H9 (cell line): Measurements from ENCODE around the gene KIAA0930. TPM values are rescaled to one million over a fixed set of nuclear protein-coding genes. Genes with fewer than 3 reads are reported as not detected.

Experiments used
- DNase-seq: peaks from one replicate; pipeline ENCODE4 v3.0.0-alpha.2; 2017
- H2AFZ ChIP-seq: one replicate; pipeline ENCODE4 v1.6.1; 2013; ENCODE audit warnings: mild to moderate bottlenecking, low read length, control low read depth, moderate library complexity
- H2AK5ac ChIP-seq: 2 replicates; pipeline ENCODE4 v1.6.1; 2013; ENCODE audit warnings: low read length, control low read depth, mixed read lengths; ENCODE audit not compliant: insufficient read length
- H2BK120ac ChIP-seq: one replicate; pipeline ENCODE4 v1.6.1; 2013; ENCODE audit warnings: low read depth, mild to moderate bottlenecking, low read length, control low read depth, inconsistent platforms; ENCODE audit not compliant: poor library complexity, severe bottlenecking
- H2BK12ac ChIP-seq: 2 replicates; pipeline ENCODE4 v1.6.1; 2013; ENCODE audit warnings: low read length, control low read depth, mixed read lengths, low read depth; ENCODE audit not compliant: insufficient read length
- H2BK15ac ChIP-seq: 2 replicates; pipeline ENCODE4 v1.6.1; 2013; ENCODE audit warnings: low read depth, low read length, control low read depth
- H2BK20ac ChIP-seq: one replicate; pipeline ENCODE4 v1.6.1; 2013; ENCODE audit warnings: low read depth, mild to moderate bottlenecking, low read length, control low read depth, inconsistent platforms; ENCODE audit not compliant: poor library complexity, severe bottlenecking
- H2BK5ac ChIP-seq: 2 replicates; pipeline ENCODE4 v1.6.1; 2013; ENCODE audit warnings: low read length, control low read depth, mixed read lengths; ENCODE audit not compliant: insufficient read length
- H3K14ac ChIP-seq: 2 replicates; pipeline ENCODE4 v1.6.1; 2013; ENCODE audit warnings: low read length, control low read depth; ENCODE audit not compliant: insufficient read depth
- H3K18ac ChIP-seq: 2 replicates; pipeline ENCODE4 v1.6.1; 2013; ENCODE audit warnings: low read depth, mild to moderate bottlenecking, mixed read lengths, low read length, control low read depth; ENCODE audit not compliant: insufficient read length
- H3K23ac ChIP-seq: 2 replicates; pipeline ENCODE4 v1.6.1; 2013; ENCODE audit warnings: low read length, control low read depth, mixed read lengths, low read depth; ENCODE audit not compliant: insufficient read length
- H3K23me2 ChIP-seq: 2 replicates; pipeline ENCODE4 v1.6.1; 2013; ENCODE audit warnings: low read depth, mild to moderate bottlenecking, mixed read lengths, low read length, control low read depth; ENCODE audit not compliant: insufficient read length, poor library complexity, severe bottlenecking
- H3K27ac ChIP-seq: 2 replicates; pipeline ENCODE4 v1.5.1; 2013; ENCODE audit warnings: low read length, control low read depth, mixed read lengths, low read depth; ENCODE audit not compliant: insufficient read length
- H3K27me3 ChIP-seq: 2 replicates; pipeline ENCODE4 v1.6.1; 2013; ENCODE audit warnings: low read length, control low read depth, inconsistent platforms; ENCODE audit not compliant: insufficient read depth
- H3K4ac ChIP-seq: 2 replicates; pipeline ENCODE4 v1.6.1; 2013; ENCODE audit warnings: low read depth, mild to moderate bottlenecking, control low read depth, inconsistent platforms, low read length, moderate library complexity
- H3K4me1 ChIP-seq: 2 replicates; pipeline ENCODE4 v1.6.1; 2013; ENCODE audit warnings: low read length, control low read depth, inconsistent platforms; ENCODE audit not compliant: insufficient read depth
- H3K4me2 ChIP-seq: 2 replicates; pipeline ENCODE4 v1.6.1; 2013; ENCODE audit warnings: low read length, control low read depth, mixed read lengths; ENCODE audit not compliant: insufficient read length, insufficient read depth
- H3K56ac ChIP-seq: 2 replicates; pipeline ENCODE4 v1.6.1; 2013; ENCODE audit warnings: low read depth, mild to moderate bottlenecking, mixed read lengths, low read length, control low read depth; ENCODE audit not compliant: insufficient read length
- H3K79me1 ChIP-seq: 2 replicates; pipeline ENCODE4 v1.6.1; 2013; ENCODE audit warnings: low read depth, mild to moderate bottlenecking, moderate library complexity, low read length, control low read depth, inconsistent platforms; ENCODE audit not compliant: insufficient read depth, poor library complexity, severe bottlenecking
- H3K79me2 ChIP-seq: 2 replicates; pipeline ENCODE4 v1.6.1; 2013; ENCODE audit warnings: low read length, control low read depth, inconsistent platforms; ENCODE audit not compliant: insufficient read depth
- H3K9ac ChIP-seq: 2 replicates; pipeline ENCODE4 v1.6.1; 2013; ENCODE audit warnings: low read length, control low read depth, mixed read lengths; ENCODE audit not compliant: insufficient read length; ENCODE audit errors: extremely low read depth
- H3K9me3 ChIP-seq: one replicate; pipeline ENCODE4 v1.6.1; 2013; ENCODE audit warnings: low read depth, low read length, inconsistent platforms; ENCODE audit not compliant: control insufficient read depth
- H3T11ph ChIP-seq: one replicate; pipeline ENCODE4 v1.6.1; 2013; ENCODE audit warnings: mild to moderate bottlenecking, low read length, control low read depth, inconsistent platforms
- H4K20me1 ChIP-seq: one replicate; pipeline ENCODE4 v1.6.1; 2013; ENCODE audit not compliant: control insufficient read depth, insufficient read length, insufficient read depth
- H4K5ac ChIP-seq: 2 replicates; pipeline ENCODE4 v1.6.1; 2013; ENCODE audit warnings: low read depth, mild to moderate bottlenecking, mixed read lengths, low read length, control low read depth; ENCODE audit not compliant: insufficient read length
- H4K8ac ChIP-seq: replicated peaks from 2 replicates; pipeline ENCODE4 v1.6.1; 2013; ENCODE audit warnings: low read length, control low read depth, mixed read lengths, low read depth; ENCODE audit not compliant: insufficient read length
- H4K91ac ChIP-seq: 2 replicates; pipeline ENCODE4 v1.6.1; 2013; ENCODE audit warnings: low read depth, mild to moderate bottlenecking, moderate library complexity, mixed read lengths, low read length, control low read depth; ENCODE audit not compliant: insufficient read length
- H3K27ac Mint-ChIP-seq, 3 experiments: 2 replicates in 2 of 3; 3 replicates in 1 of 3; pipeline ENCODE4 v1.8.0; 2020 to 2021; ENCODE audit warnings: mixed read lengths in 3 of 3, mild to moderate bottlenecking in 1 of 3, moderate library complexity in 1 of 3
- H3K27me3 Mint-ChIP-seq: 2 replicates; pipeline ENCODE4 v1.8.0; 2021; ENCODE audit warnings: low read depth, mild to moderate bottlenecking, moderate library complexity, mixed read lengths
- H3K36me3 Mint-ChIP-seq, 3 experiments: 2 replicates in 2 of 3; 3 replicates in 1 of 3; pipeline ENCODE4 v1.8.0; 2020 to 2021; ENCODE audit warnings: low read depth in 3 of 3, mixed read lengths in 3 of 3; ENCODE audit not compliant: insufficient read depth in 1 of 3
- H3K4me1 Mint-ChIP-seq, 2 experiments: 2 replicates each; pipeline ENCODE4 v1.8.0; 2020; ENCODE audit warnings: mixed read lengths in 2 of 2
- H3K4me3 Mint-ChIP-seq, 2 experiments: 2 replicates in 1 of 2; 3 replicates in 1 of 2; pipeline ENCODE4 v1.8.0; 2020 to 2021; ENCODE audit warnings: mild to moderate bottlenecking in 2 of 2, mixed read lengths in 2 of 2, moderate library complexity in 1 of 2
- H3K9me3 Mint-ChIP-seq, 2 experiments: 2 replicates in 1 of 2; 3 replicates in 1 of 2; pipeline ENCODE4 v1.8.0; 2020; ENCODE audit warnings: mild to moderate bottlenecking in 2 of 2, mixed read lengths in 2 of 2, moderate library complexity in 1 of 2
- WGBS: extraction: QIAGEN DNeasy Blood & Tissue Kit; methylation state at CpG from one replicate; pipeline ENCODE4 v1.1.7; 2013; ENCODE audit warnings: missing lambda C conversion rate, low lambda C conversion rate, mixed read lengths; ENCODE audit not compliant: insufficient read length; ENCODE audit errors: extremely low coverage; 5-methylcytosine and 5-hydroxymethylcytosine counted together
- total RNA-seq: library from RNA; stranded (reverse); gene quantifications from 2 replicates; pipeline ENCODE4 v1.2.1, GENCODE V29; 2021
- TF ChIP-seq, protein P1 (sequence below): fragments of 200-600 bp; sonication (generic); conservative IDR thresholded peaks from 3 replicates; pipeline ENCODE4 v1.8.0; 2021; ENCODE audit warnings: antibody characterized with exemption, mild to moderate bottlenecking

The KIAA0930 gene
- total RNA-seq, 1 experiment from 2014 or later = 46.2 TPM

DNA sequence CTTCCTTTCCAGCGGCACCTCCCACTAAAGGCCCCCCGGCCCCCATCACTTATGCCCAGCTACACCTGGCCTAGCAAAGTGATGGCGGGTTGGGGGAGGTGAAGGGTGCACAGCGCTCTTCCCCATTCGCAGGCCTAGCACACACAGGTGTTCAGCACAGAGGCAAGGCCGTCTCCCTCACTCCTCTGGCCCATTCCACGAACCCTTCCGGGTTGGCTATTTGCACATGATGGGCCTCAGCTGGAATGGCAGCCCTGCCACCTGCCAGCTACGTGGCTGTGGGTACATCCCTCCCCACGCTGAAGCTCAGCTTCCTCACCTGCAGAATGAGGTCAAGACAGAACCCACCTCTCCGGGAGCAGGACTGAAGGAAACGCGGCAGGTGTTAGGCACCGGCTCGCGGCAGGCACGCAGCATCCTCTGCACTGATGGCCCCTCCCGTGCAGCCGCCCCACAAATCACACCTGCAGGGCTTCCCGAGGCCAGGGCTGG lies 4.8 kb downstream of the KIAA0930 start:
- no peak overlapping the region for H3K14ac ChIP-seq
- no peak overlapping the region for H2AK5ac ChIP-seq
- no peak overlapping the region for H2BK12ac ChIP-seq
- TF ChIP-seq, protein P1, sequence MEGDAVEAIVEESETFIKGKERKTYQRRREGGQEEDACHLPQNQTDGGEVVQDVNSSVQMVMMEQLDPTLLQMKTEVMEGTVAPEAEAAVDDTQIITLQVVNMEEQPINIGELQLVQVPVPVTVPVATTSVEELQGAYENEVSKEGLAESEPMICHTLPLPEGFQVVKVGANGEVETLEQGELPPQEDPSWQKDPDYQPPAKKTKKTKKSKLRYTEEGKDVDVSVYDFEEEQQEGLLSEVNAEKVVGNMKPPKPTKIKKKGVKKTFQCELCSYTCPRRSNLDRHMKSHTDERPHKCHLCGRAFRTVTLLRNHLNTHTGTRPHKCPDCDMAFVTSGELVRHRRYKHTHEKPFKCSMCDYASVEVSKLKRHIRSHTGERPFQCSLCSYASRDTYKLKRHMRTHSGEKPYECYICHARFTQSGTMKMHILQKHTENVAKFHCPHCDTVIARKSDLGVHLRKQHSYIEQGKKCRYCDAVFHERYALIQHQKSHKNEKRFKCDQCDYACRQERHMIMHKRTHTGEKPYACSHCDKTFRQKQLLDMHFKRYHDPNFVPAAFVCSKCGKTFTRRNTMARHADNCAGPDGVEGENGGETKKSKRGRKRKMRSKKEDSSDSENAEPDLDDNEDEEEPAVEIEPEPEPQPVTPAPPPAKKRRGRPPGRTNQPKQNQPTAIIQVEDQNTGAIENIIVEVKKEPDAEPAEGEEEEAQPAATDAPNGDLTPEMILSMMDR = no peak
- H4K20me1 ChIP-seq = no peaks in the 10 kb centered on the region
- no peak overlapping the region for H4K8ac ChIP-seq
- no peak overlapping the region for H3K4ac ChIP-seq
- H3K23ac ChIP-seq = no peak overlapping the region
- no CpG with 5 or more reads among the region's 20 CpGs for WGBS
- no peak overlapping the region for H2BK15ac ChIP-seq
- H3K27ac ChIP-seq = no peak overlapping the region
- H2AFZ ChIP-seq = no peak overlapping the region
- H3K79me1 ChIP-seq = no peaks in the 10 kb centered on the region
- no peak overlapping the region for H3K18ac ChIP-seq
- no peaks in the 10 kb centered on the region for H3K27me3 ChIP-seq
- no peaks in the 10 kb centered on the region for H3K4me1 ChIP-seq
- no peak overlapping the region for H4K91ac ChIP-seq
- H3K79me2 ChIP-seq = no peaks in the 10 kb centered on the region; the same call in 1 of the 2 replicates
- no peak overlapping the region for H2BK20ac ChIP-seq
- H3K23me2 ChIP-seq = peaks cover 7% of the 10 kb centered on the region
- H3K4me2 ChIP-seq = no peak overlapping the region
- no peak for DNase-seq
- no peak overlapping the region for H3T11ph ChIP-seq
- no peak overlapping the region for H4K5ac ChIP-seq
- H3K4me1 Mint-ChIP-seq = peaks cover 27 to 30% of the 10 kb centered on the region in 2 experiments
- peaks cover 10 to 13% (median 10%) of the 10 kb centered on the region in 3 experiments; a peak in 5 of 7 replicates for H3K36me3 Mint-ChIP-seq
- no peak overlapping the region for H3K4me3 Mint-ChIP-seq
- H3K27me3 Mint-ChIP-seq = no peaks in the 10 kb centered on the region; the same call in 1 of the 2 replicates
- no peak overlapping the region for H3K9ac ChIP-seq
- H3K9me3 Mint-ChIP-seq = no peaks in the 10 kb centered on the region; a peak in 1 of 5 replicates
- peak overlapping the region in 1 of 3 experiments; percentile 54; a peak in 1 of 7 replicates for H3K27ac Mint-ChIP-seq
- H3K9me3 ChIP-seq = no peaks in the 10 kb centered on the region
- no peak overlapping the region for H2BK120ac ChIP-seq
- no peak overlapping the region for H2BK5ac ChIP-seq
- H3K56ac ChIP-seq = no peak overlapping the region
